Measurements from ENCODE around the gene HPS1. TPM values are rescaled to one million over a fixed set of nuclear protein-coding genes. Genes with fewer than 3 reads are reported as not detected.

The HPS1 gene
- total RNA-seq, 1 donor, result 52.1 TPM

- TF ChIP-seq CTCF (IDR thresholded peaks at IDR 0.05; ENCODE audit: extremely low read depth, low read depth, low read length), result no peak
- no peak overlapping the region for H3K27ac ChIP-seq (ENCODE audit: low read depth, low read length)
These were observed 13.4 kb downstream of the HPS1 start for GRCh38 chr10:98433371-98433770.

GRCh38 chr10:98432330-98432729, 14.4 kb downstream of the HPS1 start:
- H3K9me3 ChIP-seq (ENCODE audit: low read depth, low read length), result no peaks in the 10 kb centered on the region
- no peak for DNase-seq (ENCODE audit: insufficient read length, low spot score, missing footprints)
- H3K27me3 ChIP-seq (ENCODE audit: insufficient read depth, low read length), result no peaks in the 10 kb centered on the region
- H3K27ac ChIP-seq (ENCODE audit: low read depth, low read length), result no peak overlapping the region
- no peaks in the 10 kb centered on the region for H3K79me2 ChIP-seq (ENCODE audit: insufficient read depth, low read length)
- no peaks in the 10 kb centered on the region for H4K20me1 ChIP-seq (ENCODE audit: insufficient read depth, low read length)
- H3K4me1 ChIP-seq (ENCODE audit: insufficient read depth, low read length), result peaks cover 6% of the 10 kb centered on the region
- H3K36me3 ChIP-seq (ENCODE audit: insufficient read depth, low read length), result peaks cover 59% of the 10 kb centered on the region
- H3K4me3 ChIP-seq (ENCODE audit: insufficient read depth, low read length), result no peak overlapping the region
- TF ChIP-seq CTCF (IDR thresholded peaks at IDR 0.05; ENCODE audit: extremely low read depth, low read depth, low read length), result no peak
- H3K4me2 ChIP-seq (ENCODE audit: insufficient read depth, low read length), result no peak overlapping the region
- H2AFZ ChIP-seq (ENCODE audit: low read length), result no peak overlapping the region

More at GRCh38 chr10:98433371-98433770, 13.4 kb downstream of the HPS1 start:
- Histone ChIP-seq H3K4me1 (ENCODE audit: insufficient read depth, low read length) (peaks cover 6% of the 10 kb centered on the region), H3K4me3 (ENCODE audit: insufficient read depth, low read length) (no peak overlapping the region), H3K4me2 (ENCODE audit: insufficient read depth, low read length) (no peak overlapping the region), H3K79me2 (ENCODE audit: insufficient read depth, low read length) (no peaks in the 10 kb centered on the region), H4K20me1 (ENCODE audit: insufficient read depth, low read length) (no peaks in the 10 kb centered on the region), H3K36me3 (ENCODE audit: insufficient read depth, low read length) (peaks cover 59% of the 10 kb centered on the region), H2AFZ (ENCODE audit: low read length) (no peak overlapping the region), H3K27me3 (ENCODE audit: insufficient read depth, low read length) (no peaks in the 10 kb centered on the region), H3K9me3 (ENCODE audit: low read depth, low read length) (no peaks in the 10 kb centered on the region)
- no peak for DNase-seq (ENCODE audit: insufficient read length, low spot score, missing footprints)

- Histone ChIP-seq H2AFZ (ENCODE audit: low read length) (no peak overlapping the region), H3K4me3 (ENCODE audit: insufficient read depth, low read length) (no peak overlapping the region), H3K9me3 (ENCODE audit: low read depth, low read length) (no peaks in the 10 kb centered on the region), H3K27me3 (ENCODE audit: insufficient read depth, low read length) (no peaks in the 10 kb centered on the region), H3K36me3 (ENCODE audit: insufficient read depth, low read length) (peaks cover 59% of the 10 kb centered on the region), H3K79me2 (ENCODE audit: insufficient read depth, low read length) (no peaks in the 10 kb centered on the region), H3K4me1 (ENCODE audit: insufficient read depth, low read length) (peaks cover 6% of the 10 kb centered on the region), H3K4me2 (ENCODE audit: insufficient read depth, low read length) (no peak overlapping the region), H4K20me1 (ENCODE audit: insufficient read depth, low read length) (no peaks in the 10 kb centered on the region), H3K27ac (ENCODE audit: low read depth, low read length) (no peak overlapping the region)
- TF ChIP-seq CTCF (IDR thresholded peaks at IDR 0.05; ENCODE audit: extremely low read depth, low read depth, low read length), result no peak
- no peak for DNase-seq (ENCODE audit: insufficient read length, low spot score, missing footprints)
These were observed 15.7 kb downstream of the HPS1 start for GRCh38 chr10:98431016-98431415.

GRCh38 chr10:98430427-98430826, 16.3 kb downstream of the HPS1 start:
- H4K20me1 ChIP-seq (ENCODE audit: insufficient read depth, low read length), result no peaks in the 10 kb centered on the region
- peak; percentile 52 for DNase-seq (ENCODE audit: insufficient read length, low spot score, missing footprints)
- H2AFZ ChIP-seq (ENCODE audit: low read length), result no peak overlapping the region
- no peaks in the 10 kb centered on the region for H3K27me3 ChIP-seq (ENCODE audit: insufficient read depth, low read length)
- peaks cover 6% of the 10 kb centered on the region for H3K4me1 ChIP-seq (ENCODE audit: insufficient read depth, low read length)
- no peak overlapping the region for H3K4me2 ChIP-seq (ENCODE audit: insufficient read depth, low read length)
- H3K36me3 ChIP-seq (ENCODE audit: insufficient read depth, low read length), result peaks cover 53% of the 10 kb centered on the region
- H3K9me3 ChIP-seq (ENCODE audit: low read depth, low read length), result no peaks in the 10 kb centered on the region
- H3K4me3 ChIP-seq (ENCODE audit: insufficient read depth, low read length), result no peak overlapping the region
- no peak for TF ChIP-seq CTCF (IDR thresholded peaks at IDR 0.05; ENCODE audit: extremely low read depth, low read depth, low read length)
- H3K79me2 ChIP-seq (ENCODE audit: insufficient read depth, low read length), result no peaks in the 10 kb centered on the region
- no peak overlapping the region for H3K27ac ChIP-seq (ENCODE audit: low read depth, low read length)
